H9 (cell line): Measurements from ENCODE around the gene FHL1. TPM values are rescaled to one million over a fixed set of nuclear protein-coding genes. Genes with fewer than 3 reads are reported as not detected.

Experiments used
- DNase-seq: peaks from one replicate; pipeline ENCODE4 v3.0.0-alpha.2; 2017
- H2AFZ ChIP-seq: one replicate; pipeline ENCODE4 v1.6.1; 2013; ENCODE audit warnings: mild to moderate bottlenecking, low read length, control low read depth, moderate library complexity
- H2AK5ac ChIP-seq: 2 replicates; pipeline ENCODE4 v1.6.1; 2013; ENCODE audit warnings: low read length, control low read depth, mixed read lengths; ENCODE audit not compliant: insufficient read length
- H2BK120ac ChIP-seq: one replicate; pipeline ENCODE4 v1.6.1; 2013; ENCODE audit warnings: low read depth, mild to moderate bottlenecking, low read length, control low read depth, inconsistent platforms; ENCODE audit not compliant: poor library complexity, severe bottlenecking
- H2BK12ac ChIP-seq: 2 replicates; pipeline ENCODE4 v1.6.1; 2013; ENCODE audit warnings: low read length, control low read depth, mixed read lengths, low read depth; ENCODE audit not compliant: insufficient read length
- H2BK15ac ChIP-seq: 2 replicates; pipeline ENCODE4 v1.6.1; 2013; ENCODE audit warnings: low read depth, low read length, control low read depth
- H2BK20ac ChIP-seq: one replicate; pipeline ENCODE4 v1.6.1; 2013; ENCODE audit warnings: low read depth, mild to moderate bottlenecking, low read length, control low read depth, inconsistent platforms; ENCODE audit not compliant: poor library complexity, severe bottlenecking
- H2BK5ac ChIP-seq: 2 replicates; pipeline ENCODE4 v1.6.1; 2013; ENCODE audit warnings: low read length, control low read depth, mixed read lengths; ENCODE audit not compliant: insufficient read length
- H3K14ac ChIP-seq: 2 replicates; pipeline ENCODE4 v1.6.1; 2013; ENCODE audit warnings: low read length, control low read depth; ENCODE audit not compliant: insufficient read depth
- H3K18ac ChIP-seq: 2 replicates; pipeline ENCODE4 v1.6.1; 2013; ENCODE audit warnings: low read depth, mild to moderate bottlenecking, mixed read lengths, low read length, control low read depth; ENCODE audit not compliant: insufficient read length
- H3K23ac ChIP-seq: 2 replicates; pipeline ENCODE4 v1.6.1; 2013; ENCODE audit warnings: low read length, control low read depth, mixed read lengths, low read depth; ENCODE audit not compliant: insufficient read length
- H3K23me2 ChIP-seq: 2 replicates; pipeline ENCODE4 v1.6.1; 2013; ENCODE audit warnings: low read depth, mild to moderate bottlenecking, mixed read lengths, low read length, control low read depth; ENCODE audit not compliant: insufficient read length, poor library complexity, severe bottlenecking
- H3K27ac ChIP-seq: 2 replicates; pipeline ENCODE4 v1.5.1; 2013; ENCODE audit warnings: low read length, control low read depth, mixed read lengths, low read depth; ENCODE audit not compliant: insufficient read length
- H3K27me3 ChIP-seq: 2 replicates; pipeline ENCODE4 v1.6.1; 2013; ENCODE audit warnings: low read length, control low read depth, inconsistent platforms; ENCODE audit not compliant: insufficient read depth
- H3K4ac ChIP-seq: 2 replicates; pipeline ENCODE4 v1.6.1; 2013; ENCODE audit warnings: low read depth, mild to moderate bottlenecking, control low read depth, inconsistent platforms, low read length, moderate library complexity
- H3K4me1 ChIP-seq: 2 replicates; pipeline ENCODE4 v1.6.1; 2013; ENCODE audit warnings: low read length, control low read depth, inconsistent platforms; ENCODE audit not compliant: insufficient read depth
- H3K4me2 ChIP-seq: 2 replicates; pipeline ENCODE4 v1.6.1; 2013; ENCODE audit warnings: low read length, control low read depth, mixed read lengths; ENCODE audit not compliant: insufficient read length, insufficient read depth
- H3K56ac ChIP-seq: 2 replicates; pipeline ENCODE4 v1.6.1; 2013; ENCODE audit warnings: low read depth, mild to moderate bottlenecking, mixed read lengths, low read length, control low read depth; ENCODE audit not compliant: insufficient read length
- H3K79me1 ChIP-seq: 2 replicates; pipeline ENCODE4 v1.6.1; 2013; ENCODE audit warnings: low read depth, mild to moderate bottlenecking, moderate library complexity, low read length, control low read depth, inconsistent platforms; ENCODE audit not compliant: insufficient read depth, poor library complexity, severe bottlenecking
- H3K79me2 ChIP-seq: 2 replicates; pipeline ENCODE4 v1.6.1; 2013; ENCODE audit warnings: low read length, control low read depth, inconsistent platforms; ENCODE audit not compliant: insufficient read depth
- H3K9ac ChIP-seq: 2 replicates; pipeline ENCODE4 v1.6.1; 2013; ENCODE audit warnings: low read length, control low read depth, mixed read lengths; ENCODE audit not compliant: insufficient read length; ENCODE audit errors: extremely low read depth
- H3K9me3 ChIP-seq: one replicate; pipeline ENCODE4 v1.6.1; 2013; ENCODE audit warnings: low read depth, low read length, inconsistent platforms; ENCODE audit not compliant: control insufficient read depth
- H3T11ph ChIP-seq: one replicate; pipeline ENCODE4 v1.6.1; 2013; ENCODE audit warnings: mild to moderate bottlenecking, low read length, control low read depth, inconsistent platforms
- H4K20me1 ChIP-seq: one replicate; pipeline ENCODE4 v1.6.1; 2013; ENCODE audit not compliant: control insufficient read depth, insufficient read length, insufficient read depth
- H4K5ac ChIP-seq: 2 replicates; pipeline ENCODE4 v1.6.1; 2013; ENCODE audit warnings: low read depth, mild to moderate bottlenecking, mixed read lengths, low read length, control low read depth; ENCODE audit not compliant: insufficient read length
- H4K8ac ChIP-seq: replicated peaks from 2 replicates; pipeline ENCODE4 v1.6.1; 2013; ENCODE audit warnings: low read length, control low read depth, mixed read lengths, low read depth; ENCODE audit not compliant: insufficient read length
- H4K91ac ChIP-seq: 2 replicates; pipeline ENCODE4 v1.6.1; 2013; ENCODE audit warnings: low read depth, mild to moderate bottlenecking, moderate library complexity, mixed read lengths, low read length, control low read depth; ENCODE audit not compliant: insufficient read length
- H3K27ac Mint-ChIP-seq, 3 experiments: 2 replicates in 2 of 3; 3 replicates in 1 of 3; pipeline ENCODE4 v1.8.0; 2020 to 2021; ENCODE audit warnings: mixed read lengths in 3 of 3, mild to moderate bottlenecking in 1 of 3, moderate library complexity in 1 of 3
- H3K27me3 Mint-ChIP-seq: 2 replicates; pipeline ENCODE4 v1.8.0; 2021; ENCODE audit warnings: low read depth, mild to moderate bottlenecking, moderate library complexity, mixed read lengths
- H3K36me3 Mint-ChIP-seq, 3 experiments: 2 replicates in 2 of 3; 3 replicates in 1 of 3; pipeline ENCODE4 v1.8.0; 2020 to 2021; ENCODE audit warnings: low read depth in 3 of 3, mixed read lengths in 3 of 3; ENCODE audit not compliant: insufficient read depth in 1 of 3
- H3K4me1 Mint-ChIP-seq, 2 experiments: 2 replicates each; pipeline ENCODE4 v1.8.0; 2020; ENCODE audit warnings: mixed read lengths in 2 of 2
- H3K4me3 Mint-ChIP-seq, 2 experiments: 2 replicates in 1 of 2; 3 replicates in 1 of 2; pipeline ENCODE4 v1.8.0; 2020 to 2021; ENCODE audit warnings: mild to moderate bottlenecking in 2 of 2, mixed read lengths in 2 of 2, moderate library complexity in 1 of 2
- H3K9me3 Mint-ChIP-seq, 2 experiments: 2 replicates in 1 of 2; 3 replicates in 1 of 2; pipeline ENCODE4 v1.8.0; 2020; ENCODE audit warnings: mild to moderate bottlenecking in 2 of 2, mixed read lengths in 2 of 2, moderate library complexity in 1 of 2
- CTCF ChIP-seq: fragments of 200-600 bp; sonication (generic); conservative IDR thresholded peaks from 3 replicates; pipeline ENCODE4 v1.8.0; 2021; ENCODE audit warnings: antibody characterized with exemption, mild to moderate bottlenecking
- WGBS: extraction: QIAGEN DNeasy Blood & Tissue Kit; methylation state at CpG from one replicate; pipeline ENCODE4 v1.1.7; 2013; ENCODE audit warnings: missing lambda C conversion rate, low lambda C conversion rate, mixed read lengths; ENCODE audit not compliant: insufficient read length; ENCODE audit errors: extremely low coverage; 5-methylcytosine and 5-hydroxymethylcytosine counted together
- total RNA-seq: library from RNA; stranded (reverse); gene quantifications from 2 replicates; pipeline ENCODE4 v1.2.1, GENCODE V29; 2021

The FHL1 gene
- total RNA-seq, 1 experiment from 2014 or later: 20.0 TPM

DNA sequence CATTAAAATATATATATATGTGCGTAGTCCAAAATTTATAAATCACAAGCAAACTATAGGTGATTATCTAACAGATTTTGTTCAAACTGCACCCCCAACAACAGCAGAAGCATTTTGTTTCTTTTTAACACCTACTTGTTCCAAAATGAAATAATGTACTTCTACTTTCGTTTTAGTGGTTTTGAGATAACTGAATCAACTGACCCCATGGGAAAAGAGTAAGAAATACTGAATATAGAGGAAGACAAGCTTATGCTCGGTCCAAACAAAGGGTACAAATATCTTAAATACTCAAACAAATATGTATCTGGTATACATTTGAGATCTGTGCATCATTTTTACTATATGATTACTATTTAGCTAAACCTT, 81.5 kb downstream of the FHL1 start:
- Histone ChIP-seq H2BK5ac (no peak overlapping the region), H4K8ac (no peak overlapping the region), H3K27me3 (no peaks in the 10 kb centered on the region), H3K79me1 (no peaks in the 10 kb centered on the region), H3K9me3 (peaks cover 29% of the 10 kb centered on the region), H3T11ph (no peak overlapping the region), H3K23ac (no peak overlapping the region), H3K4me2 (no peak overlapping the region), H4K20me1 (no peaks in the 10 kb centered on the region), H3K23me2 (no peaks in the 10 kb centered on the region), H3K79me2 (no peaks in the 10 kb centered on the region), H2AK5ac (no peak overlapping the region), H2BK12ac (no peak overlapping the region), H2BK20ac (no peak overlapping the region), H3K4me1 (no peaks in the 10 kb centered on the region), H2BK120ac (no peak overlapping the region), H3K27ac (no peak overlapping the region), H4K91ac (no peak overlapping the region), H2BK15ac (no peak overlapping the region), H2AFZ (no peak overlapping the region), H3K14ac (no peak overlapping the region), H3K56ac (no peak overlapping the region), H3K4ac (no peak overlapping the region), H3K9ac (no peak overlapping the region), H3K18ac (no peak overlapping the region), H4K5ac (no peak overlapping the region)
- Mint-ChIP-seq H3K27me3 (no peaks in the 10 kb centered on the region), H3K36me3 (peaks cover 24 to 64% (median 58%) of the 10 kb centered on the region in 3 experiments), H3K4me3 (no peak overlapping the region), H3K4me1 (peaks cover 0 to 4% of the 10 kb centered on the region in 2 experiments; a peak in 1 of 4 replicates), H3K9me3 (peaks cover 48 to 64% of the 10 kb centered on the region in 2 experiments), H3K27ac (no peak overlapping the region)
- DNase-seq: no peak
- no CpG with 5 or more reads among the region's 3 CpGs for WGBS
- no peak for TF ChIP-seq CTCF
